ENCODE results near the gene OPRM1. TPM values are rescaled to one million over a fixed set of nuclear protein-coding genes. Genes with fewer than 3 reads are reported as not detected.
A peak's percentile ranks its signal among the peaks of the same experiment; 100 is the strongest.

The OPRM1 gene
- total RNA-seq, 1 donor from 2014 or later = not detected

DNA sequence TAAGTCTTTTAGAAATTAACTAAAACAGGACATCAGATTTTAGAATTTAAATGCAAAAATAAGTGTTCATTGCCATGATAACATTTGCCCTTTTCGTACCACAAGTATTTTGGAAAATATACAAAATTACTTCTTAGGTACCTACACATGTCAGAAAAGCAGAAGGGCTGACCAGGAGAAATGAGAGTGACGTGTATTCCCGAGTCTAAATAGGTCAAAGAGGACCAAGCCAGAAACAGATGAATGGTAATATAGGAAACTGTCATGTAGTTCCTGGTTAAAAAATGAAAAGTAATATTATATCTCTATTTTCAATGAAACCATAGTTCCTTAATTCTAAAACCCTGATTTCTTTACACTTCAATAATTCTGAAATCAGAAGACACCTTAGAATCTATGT is 191.4 kb downstream of the OPRM1 start:
- TF ChIP-seq, protein P1, sequence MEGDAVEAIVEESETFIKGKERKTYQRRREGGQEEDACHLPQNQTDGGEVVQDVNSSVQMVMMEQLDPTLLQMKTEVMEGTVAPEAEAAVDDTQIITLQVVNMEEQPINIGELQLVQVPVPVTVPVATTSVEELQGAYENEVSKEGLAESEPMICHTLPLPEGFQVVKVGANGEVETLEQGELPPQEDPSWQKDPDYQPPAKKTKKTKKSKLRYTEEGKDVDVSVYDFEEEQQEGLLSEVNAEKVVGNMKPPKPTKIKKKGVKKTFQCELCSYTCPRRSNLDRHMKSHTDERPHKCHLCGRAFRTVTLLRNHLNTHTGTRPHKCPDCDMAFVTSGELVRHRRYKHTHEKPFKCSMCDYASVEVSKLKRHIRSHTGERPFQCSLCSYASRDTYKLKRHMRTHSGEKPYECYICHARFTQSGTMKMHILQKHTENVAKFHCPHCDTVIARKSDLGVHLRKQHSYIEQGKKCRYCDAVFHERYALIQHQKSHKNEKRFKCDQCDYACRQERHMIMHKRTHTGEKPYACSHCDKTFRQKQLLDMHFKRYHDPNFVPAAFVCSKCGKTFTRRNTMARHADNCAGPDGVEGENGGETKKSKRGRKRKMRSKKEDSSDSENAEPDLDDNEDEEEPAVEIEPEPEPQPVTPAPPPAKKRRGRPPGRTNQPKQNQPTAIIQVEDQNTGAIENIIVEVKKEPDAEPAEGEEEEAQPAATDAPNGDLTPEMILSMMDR (IDR thresholded peaks at IDR 0.05) = no peak
- Histone ChIP-seq H3K9me3 (no peaks in the 10 kb centered on the region), H3K36me3 (no peaks in the 10 kb centered on the region), H3K27ac (no peak overlapping the region), H3K4me1 (no peaks in the 10 kb centered on the region), H3K4me3 (no peak overlapping the region), H3K27me3 (no peaks in the 10 kb centered on the region)
- ATAC-seq (peak; percentile 70), DNase-seq (no peak)
- intact Hi-C loops (cut with DNase I) = no loop called here

DNA sequence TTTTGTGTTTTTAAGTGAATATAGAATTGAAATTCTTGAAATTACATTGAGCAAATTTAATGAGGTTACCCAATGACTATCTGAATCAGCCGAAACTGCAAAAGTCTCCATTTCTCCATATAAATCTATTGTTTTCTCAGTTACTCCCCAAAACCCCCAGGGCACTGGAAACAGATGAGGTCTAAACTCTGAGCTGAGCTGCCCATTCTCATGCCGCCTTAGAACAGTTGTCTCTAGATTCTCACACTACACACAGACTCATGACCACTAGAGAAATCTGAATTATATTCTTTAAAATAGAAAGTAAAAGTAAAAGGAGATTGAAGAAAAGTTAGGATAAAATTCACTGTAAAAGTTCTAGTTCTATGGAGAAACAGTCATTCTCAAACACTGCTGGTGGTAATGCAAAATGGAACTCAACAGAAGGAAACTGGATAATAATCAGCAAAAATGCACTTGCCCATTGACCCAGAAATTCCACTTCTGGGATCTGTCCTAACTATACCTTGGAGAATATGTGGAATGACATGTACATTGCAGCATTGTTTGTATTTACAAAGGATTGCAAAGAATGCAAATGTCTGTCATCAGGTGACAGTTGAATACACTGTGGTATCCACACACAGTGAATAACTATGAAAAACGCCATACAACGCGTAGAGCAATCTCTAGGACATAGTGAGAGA is 192.0 kb downstream of the OPRM1 start:
- Histone ChIP-seq H3K36me3 (no peaks in the 10 kb centered on the region), H3K4me1 (no peaks in the 10 kb centered on the region), H3K27me3 (no peaks in the 10 kb centered on the region), H3K4me3 (no peak overlapping the region), H3K9me3 (no peaks in the 10 kb centered on the region), H3K27ac (no peak overlapping the region)
- TF ChIP-seq, protein P1 (IDR thresholded peaks at IDR 0.05) = no peak
- intact Hi-C loops (cut with DNase I) = no loop called here
- ATAC-seq (no peak), DNase-seq (no peak)

DNA sequence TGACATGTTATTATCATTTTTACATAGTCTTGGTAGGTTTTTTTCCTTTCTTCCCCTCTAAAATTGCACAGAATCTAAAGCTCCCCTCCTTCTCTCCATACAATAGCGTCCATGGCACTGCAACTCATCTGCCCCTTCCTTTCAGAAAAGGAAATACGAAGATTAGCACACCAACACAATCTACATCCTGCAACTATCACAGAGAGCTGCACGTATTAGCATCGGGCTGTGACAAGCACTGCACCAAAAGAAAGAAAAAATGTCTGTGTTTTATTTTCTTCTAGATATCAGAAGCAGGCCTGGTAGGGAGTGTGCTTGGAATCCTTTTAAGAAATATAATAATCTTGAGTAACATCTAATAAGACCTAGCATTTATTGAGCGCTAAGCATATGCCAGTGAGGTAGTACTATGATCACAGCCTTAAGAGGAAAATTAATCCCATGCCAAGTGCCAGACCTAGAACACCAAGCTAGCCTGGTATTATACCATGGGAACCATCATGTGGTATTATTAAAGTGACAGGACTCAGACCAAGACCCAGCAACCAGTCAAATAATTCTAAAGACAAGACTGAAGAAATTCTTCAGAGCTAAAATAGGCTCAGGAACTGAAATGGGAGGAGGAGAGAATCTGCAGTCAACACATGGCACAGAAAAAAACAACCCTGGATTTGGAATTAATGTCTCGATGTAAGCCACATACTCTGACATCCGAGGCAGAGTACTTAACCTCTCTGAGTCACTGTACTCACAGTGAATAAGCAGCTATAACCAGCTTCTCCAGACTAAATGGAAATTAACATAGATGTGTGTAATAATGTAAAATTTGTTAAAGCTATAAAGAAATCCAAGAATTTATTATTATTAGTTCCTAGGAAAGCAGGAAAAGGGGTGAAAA is 193.2 kb downstream of the OPRM1 start:
- TF ChIP-seq, protein P1 (IDR thresholded peaks at IDR 0.05) = no peak

DNA sequence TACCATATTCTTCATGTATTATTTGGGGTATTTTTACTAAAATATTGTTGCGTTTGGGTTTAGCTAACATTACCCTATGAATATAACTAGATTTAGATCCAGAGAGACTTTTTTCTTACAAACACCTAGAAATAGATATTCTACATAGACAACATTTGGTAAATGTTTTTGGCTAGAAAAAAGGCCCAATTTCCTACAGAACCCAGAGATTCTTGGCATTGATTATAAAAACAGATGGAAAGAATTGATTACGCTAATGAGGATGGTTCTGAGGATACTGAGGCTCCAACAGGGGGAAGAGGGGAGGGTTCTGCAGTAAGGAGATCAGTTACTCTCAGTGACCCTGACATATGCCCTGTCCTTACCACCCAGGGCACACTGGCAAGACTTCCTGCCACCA is 194.3 kb downstream of the OPRM1 start:
- no peaks in the 10 kb centered on the region for H3K36me3 ChIP-seq
- H3K4me3 ChIP-seq = no peak overlapping the region
- no peaks in the 10 kb centered on the region for H3K27me3 ChIP-seq
- ATAC-seq (no peak), DNase-seq (no peak)
- no peak overlapping the region for H3K27ac ChIP-seq
- intact Hi-C loops (cut with DNase I) = no loop called here
- no peaks in the 10 kb centered on the region for H3K4me1 ChIP-seq
- TF ChIP-seq, protein P1 (IDR thresholded peaks at IDR 0.05) = no peak
- H3K9me3 ChIP-seq = no peaks in the 10 kb centered on the region

More for the DNA sequence above, 193.2 kb downstream of the OPRM1 start:
- Histone ChIP-seq H3K36me3 (no peaks in the 10 kb centered on the region), H3K4me1 (no peaks in the 10 kb centered on the region), H3K9me3 (no peaks in the 10 kb centered on the region), H3K27me3 (no peaks in the 10 kb centered on the region), H3K4me3 (no peak overlapping the region), H3K27ac (no peak overlapping the region)
- DNase-seq = no peak
- intact Hi-C loops (cut with DNase I) = no loop called here
- no peak for ATAC-seq

DNA sequence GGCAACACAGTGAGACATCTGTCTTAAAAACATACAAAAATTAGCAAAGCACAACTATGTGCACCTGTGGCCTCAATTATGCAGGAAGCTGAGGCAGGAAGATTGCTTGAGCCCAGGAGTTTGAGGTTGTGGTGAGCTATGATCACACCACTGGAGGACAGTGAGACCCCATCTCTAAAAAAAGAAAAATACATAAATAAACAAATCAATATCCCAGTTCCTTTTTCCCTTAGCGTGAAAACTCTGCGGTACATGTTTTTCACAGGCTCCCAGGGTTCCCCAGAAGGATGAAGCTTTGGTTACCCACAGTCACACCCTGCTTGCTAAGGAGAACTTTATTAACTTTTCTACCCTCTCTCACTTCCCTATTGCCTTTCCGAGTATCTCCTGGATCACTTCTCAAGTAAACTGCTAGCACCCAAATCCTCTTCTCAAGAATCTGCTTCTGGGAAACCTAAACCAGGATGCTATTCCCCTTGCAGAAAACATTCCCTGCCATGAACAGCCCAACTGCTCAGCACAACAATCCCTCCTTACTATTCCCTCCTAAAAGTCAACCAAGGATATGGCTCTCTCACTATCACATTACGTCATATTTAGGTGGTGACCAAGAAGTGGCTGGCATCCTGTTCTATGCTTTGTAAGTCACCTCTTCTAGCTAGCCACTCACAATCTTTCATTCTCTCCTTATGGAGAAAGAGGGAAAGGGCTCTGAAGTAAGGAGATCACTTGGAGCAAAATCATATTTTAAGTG is 195.2 kb downstream of the OPRM1 start:
- TF ChIP-seq, protein P1 (IDR thresholded peaks at IDR 0.05) = no peak

More for the DNA sequence above, 195.2 kb downstream of the OPRM1 start:
- H3K4me3 ChIP-seq = no peak overlapping the region
- H3K27ac ChIP-seq = no peak overlapping the region
- intact Hi-C loops (cut with DNase I) = no loop called here
- H3K4me1 ChIP-seq = no peaks in the 10 kb centered on the region
- H3K36me3 ChIP-seq = no peaks in the 10 kb centered on the region
- DNase-seq (no peak), ATAC-seq (peak; percentile 68)
- H3K27me3 ChIP-seq = no peaks in the 10 kb centered on the region
- H3K9me3 ChIP-seq = no peaks in the 10 kb centered on the region
